Cardiac septum (tissue), 1 donor: ENCODE data around the gene PCDHA2. TPM values are rescaled to one million over a fixed set of nuclear protein-coding genes. Genes with fewer than 3 reads are reported as not detected.
"Not testable (repeated sequence)": the region's sequence is repeated elsewhere in the genome, so short reads cannot be mapped to it uniquely, and the experiment has no call there.

Source experiments
- DNase-seq: peaks from one replicate; pipeline ENCODE4 v3.0.0-alpha.2; 2020; ENCODE audit warnings: low spot score
- intact Hi-C: fragments of 100-400 bp; cut with DNase I; formaldehyde crosslinking; loops from one replicate; pipeline ENCODE4 v1.14.0; 2022
- long read RNA-seq: library from polyadenylated mRNA; unstranded; transcript quantifications from one replicate; pipeline ENCODE4 v2.0.0, GENCODE V29; 2021
- total RNA-seq: library from RNA; stranded (reverse); fragmentation: NEBNext Ultra II Directional; extraction: Animal tissue kit (Norgen Biotek cat#: 25700); gene quantifications from one replicate; pipeline ENCODE4 v1.2.1, GENCODE V29; 2021
- donor health status: DM: no; HTN: no; CAD: no.

The PCDHA2 gene
- total RNA-seq: not detected
- long read RNA-seq: 0 reads

- intact Hi-C loops: no loop called here
- DNase-seq: no peak
Observed at GRCh38 chr5:140794595-140795258, at the start of gene PCDHA2. Gene PCDHA2, plus strand, starts transcription at chr5:140794852.

- DNase-seq: no peak
- intact Hi-C loops: no loop called here
Observed at GRCh38 chr5:140753561-140753960, 41.1 kb upstream of the PCDHA2 start.

GRCh38 chr5:140764177-140764973, 30.3 kb upstream of the PCDHA2 start:
- DNase-seq: no peak

GRCh38 chr5:140767444-140767843, 27.2 kb upstream of the PCDHA2 start:
- intact Hi-C loops: no loop called here
- DNase-seq: no peak

More at GRCh38 chr5:140764177-140764973, 30.3 kb upstream of the PCDHA2 start:
- intact Hi-C loops: no loop called here

GRCh38 chr5:140780512-140780911, 14.1 kb upstream of the PCDHA2 start:
- DNase-seq: no peak
- intact Hi-C loops: no loop called here

- no peak for DNase-seq
- intact Hi-C loops: no loop called here
Observed at GRCh38 chr5:140785905-140786686, 8.6 kb upstream of the PCDHA2 start, which contains the start of gene PCDHA1. Gene PCDHA1, plus strand, starts transcription at chr5:140786140.

GRCh38 chr5:140787422-140787821, 7.2 kb upstream of the PCDHA2 start:
- DNase-seq, intact Hi-C loops: not testable (repeated sequence)

GRCh38 chr5:140787849-140788504, 6.7 kb upstream of the PCDHA2 start:
- DNase-seq, intact Hi-C loops: not testable (repeated sequence)

GRCh38 chr5:140791089-140791488, 3.6 kb upstream of the PCDHA2 start:
- intact Hi-C loops: no loop called here

GRCh38 chr5:140795259-140795641, 598 bp downstream of the PCDHA2 start:
- intact Hi-C loops: no loop called here

More at GRCh38 chr5:140791089-140791488, 3.6 kb upstream of the PCDHA2 start:
- DNase-seq: no peak

GRCh38 chr5:140796072-140796717, 1.5 kb downstream of the PCDHA2 start:
- not testable (repeated sequence) for DNase-seq

More at GRCh38 chr5:140795259-140795641, 598 bp downstream of the PCDHA2 start:
- no peak for DNase-seq

GRCh38 chr5:140796718-140797095, 2.1 kb downstream of the PCDHA2 start:
- DNase-seq: no peak
- intact Hi-C loops: no loop called here

More at GRCh38 chr5:140796072-140796717, 1.5 kb downstream of the PCDHA2 start:
- intact Hi-C loops: not testable (repeated sequence)

GRCh38 chr5:140800816-140801493, 6.3 kb downstream of the PCDHA2 start, which contains the start of gene PCDHA3:
Gene PCDHA3, plus strand, starts transcription at chr5:140801057.
- intact Hi-C loops: no loop called here
- DNase-seq: no peak

- DNase-seq: no peak
- intact Hi-C loops: no loop called here
Observed at GRCh38 chr5:140801494-140801841, 6.8 kb downstream of the PCDHA2 start.

- intact Hi-C loops, DNase-seq: not testable (repeated sequence)
Observed at GRCh38 chr5:140802381-140802780, 7.7 kb downstream of the PCDHA2 start.

GRCh38 chr5:140802781-140803271, 8.2 kb downstream of the PCDHA2 start:
- intact Hi-C loops: no loop called here
- DNase-seq: no peak

- DNase-seq: no peak
- intact Hi-C loops: no loop called here
Observed at GRCh38 chr5:140806834-140807775, 12.5 kb downstream of the PCDHA2 start, which contains the start of gene PCDHA4. Gene PCDHA4, plus strand, starts transcription at chr5:140807068.
